Dendritic cell treated with granulocyte-macrophage colony-stimulating factor and Interleukin-4, amounts not matched to agents 40 ng/mL and 50 ng/mL, for 4 days (primary cell): Measurements from ENCODE around the gene NOC2L.
A peak's percentile ranks its signal among the peaks of the same experiment; 100 is the strongest.

ENCODE experiments used
- H3K27ac Mint-ChIP-seq: one replicate; pipeline ENCODE4 v1.8.0; 2022; ENCODE audit warnings: mild to moderate bottlenecking, mixed read lengths
- H3K27me3 Mint-ChIP-seq: one replicate; pipeline ENCODE4 v1.8.0; 2022; ENCODE audit warnings: mild to moderate bottlenecking, mixed read lengths
- H3K36me3 Mint-ChIP-seq: one replicate; pipeline ENCODE4 v1.8.0; 2022; ENCODE audit warnings: low read depth, mixed read lengths
- H3K4me1 Mint-ChIP-seq: one replicate; pipeline ENCODE4 v1.8.0; 2022; ENCODE audit warnings: low read depth, mixed read lengths
- H3K4me3 Mint-ChIP-seq: one replicate; pipeline ENCODE4 v1.8.0; 2022; ENCODE audit warnings: mild to moderate bottlenecking, moderate library complexity, mixed read lengths
- H3K9me3 Mint-ChIP-seq: one replicate; pipeline ENCODE4 v1.8.0; 2022; ENCODE audit warnings: mixed read lengths
- intact Hi-C: fragments of 100-400 bp; cut with micrococcal nuclease; formaldehyde crosslinking; loops from one replicate; pipeline ENCODE4 v1.15.0; 2022

NOC2L gene

DNA sequence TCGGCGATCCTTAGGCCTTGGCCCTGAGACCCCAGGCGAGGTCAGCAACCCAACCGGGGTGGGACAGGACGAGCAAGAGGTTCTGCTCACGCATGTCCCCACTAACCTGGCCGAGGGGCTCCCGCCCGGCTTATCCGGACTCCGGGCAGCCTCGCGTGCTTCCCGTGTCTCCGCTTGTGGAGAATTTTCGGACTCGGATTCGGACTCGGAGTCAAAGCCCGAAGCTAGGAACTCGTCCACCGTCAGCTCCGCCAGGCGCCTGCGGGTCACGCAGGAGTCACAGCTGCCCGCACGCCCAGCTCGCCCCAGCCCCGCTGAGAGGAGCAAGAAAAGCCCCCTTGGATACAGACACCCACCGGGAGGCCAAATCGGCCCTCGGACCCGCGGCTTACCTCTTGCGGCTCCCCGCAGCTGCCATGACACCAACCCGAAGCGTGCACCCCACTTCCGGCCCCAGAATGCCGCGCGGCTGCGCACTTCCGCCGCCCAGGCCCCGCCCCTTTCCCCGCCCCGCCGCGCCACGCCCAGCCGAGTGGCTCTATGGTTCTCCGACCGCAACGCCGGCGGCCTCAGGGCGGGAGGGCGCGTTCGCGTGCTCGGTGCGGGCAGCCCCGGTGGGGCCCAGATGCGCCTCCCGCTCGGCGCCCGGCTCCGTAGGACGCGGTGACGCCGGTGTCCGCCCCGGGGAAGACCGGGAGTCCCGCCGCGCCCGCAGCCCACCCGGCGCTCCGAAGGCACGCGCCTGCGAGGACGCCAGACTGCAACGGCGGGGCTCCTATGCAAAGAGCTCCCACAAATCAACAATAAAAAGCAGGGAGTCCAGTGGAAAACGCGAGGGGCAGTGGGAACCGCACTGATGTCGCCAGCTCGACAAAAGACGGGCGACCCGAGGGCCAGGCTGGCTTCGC, at the start of gene NOC2L:
Gene NOC2L (minus strand): TSS at position 434 of the 908 bp plus-strand sequence. CDS start 16 bp downstream, at position 418.
- Mint-ChIP-seq H3K27me3 (peaks cover 21% of the 10 kb centered on the region), H3K27ac (peak within 1 kb of the TSS; percentile 85), H3K36me3 (peaks cover 73% of the 10 kb centered on the region), H3K9me3 (no peaks in the 10 kb centered on the region), H3K4me1 (peaks cover 55% of the 10 kb centered on the region), H3K4me3 (peak within 1 kb of the TSS; percentile 94)
- intact Hi-C loops, result loop anchor here (5.0 kb wide), 1 partner anchor 52 kb away; no protein-coding TSS in a partner anchor

- Mint-ChIP-seq H3K27ac (no peak overlapping the region), H3K27me3 (peaks cover 72% of the 10 kb centered on the region), H3K36me3 (no peaks in the 10 kb centered on the region), H3K4me1 (peaks cover 21% of the 10 kb centered on the region), H3K4me3 (no peak overlapping the region), H3K9me3 (no peaks in the 10 kb centered on the region)
- intact Hi-C loops, result no loop called here
Observed at GRCh38 chr1:1006305-1007159, 47.5 kb upstream of the NOC2L start.

DNA sequence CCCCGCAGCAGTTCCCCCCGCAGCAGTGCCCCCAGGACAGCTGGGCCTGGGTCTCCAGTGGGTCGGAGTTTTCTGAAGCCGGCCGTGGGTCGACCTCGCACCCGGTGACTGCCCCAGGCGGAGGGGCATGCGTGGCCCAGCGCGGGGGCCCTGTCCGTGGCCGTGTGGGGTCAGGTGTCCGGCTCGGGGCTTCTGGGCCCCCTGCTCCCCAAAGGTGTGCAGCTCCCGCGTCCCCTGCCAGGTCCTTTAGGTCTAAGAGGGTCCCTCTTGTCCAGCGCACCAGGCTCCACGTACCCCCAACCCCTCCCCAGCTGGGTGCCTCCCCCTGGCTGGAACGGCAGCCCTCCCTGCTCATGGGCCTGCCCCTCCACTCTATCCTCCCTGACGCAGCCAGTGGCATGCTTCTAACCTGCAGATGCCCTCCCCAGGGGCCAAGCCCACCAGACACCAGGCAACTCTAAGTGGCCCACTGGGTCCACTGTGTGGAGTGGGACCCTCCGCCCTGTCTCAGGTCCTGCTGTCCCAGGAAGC, 46.8 kb upstream of the NOC2L start:
- H3K9me3 Mint-ChIP-seq, result no peaks in the 10 kb centered on the region

DNA sequence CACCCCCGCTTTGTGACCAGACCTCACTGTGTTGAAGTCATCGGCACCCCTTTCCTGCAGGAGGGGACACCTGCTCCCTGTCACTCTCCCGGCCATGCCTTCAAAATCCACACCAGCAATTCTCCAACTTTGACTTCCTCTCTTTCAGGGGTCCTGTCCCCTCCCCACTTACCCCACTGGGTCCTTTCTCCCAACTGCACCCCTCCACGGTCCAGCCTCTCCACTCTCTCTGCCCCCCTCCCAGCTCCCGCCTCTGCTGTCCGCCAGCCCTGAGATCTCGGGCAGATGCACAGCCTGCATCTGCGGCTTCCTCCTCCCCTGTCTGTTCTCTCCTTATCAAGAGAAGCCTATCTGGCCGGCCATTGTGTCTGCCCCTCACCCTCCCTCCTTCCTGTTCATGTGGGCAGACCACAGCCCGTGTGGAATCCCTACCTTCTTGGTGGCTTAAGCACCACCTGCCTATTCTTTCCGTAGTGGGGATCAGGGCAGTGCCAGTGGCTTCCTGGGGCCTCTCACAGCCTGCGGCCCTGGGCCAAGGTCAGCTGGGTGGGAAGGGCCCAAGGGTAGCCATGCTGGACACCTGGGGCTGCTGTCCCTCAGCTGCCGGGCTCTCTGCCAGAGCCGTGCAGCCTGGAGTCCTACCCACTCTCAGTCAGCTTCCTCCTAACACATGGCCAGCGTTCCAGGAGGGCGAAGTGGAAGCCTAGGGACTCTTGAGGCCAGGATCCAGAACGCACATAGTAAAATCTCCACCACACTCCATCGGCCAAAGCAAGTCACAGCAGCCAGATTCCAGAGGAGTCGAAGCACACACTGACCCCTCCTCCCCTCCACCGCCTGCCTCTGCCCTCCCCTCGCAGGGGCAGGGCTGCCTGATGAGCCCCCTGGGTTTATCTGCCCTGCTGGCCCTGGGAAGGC, 46.0 kb upstream of the NOC2L start:
- intact Hi-C loops, result no loop called here
- Mint-ChIP-seq H3K27me3 (peaks cover 78% of the 10 kb centered on the region), H3K4me1 (peaks cover 29% of the 10 kb centered on the region), H3K4me3 (no peak overlapping the region), H3K36me3 (no peaks in the 10 kb centered on the region), H3K9me3 (no peaks in the 10 kb centered on the region), H3K27ac (no peak overlapping the region)

More for the DNA sequence above, 46.8 kb upstream of the NOC2L start:
- no peaks in the 10 kb centered on the region for H3K36me3 Mint-ChIP-seq
- peaks cover 24% of the 10 kb centered on the region for H3K4me1 Mint-ChIP-seq
- intact Hi-C loops, result no loop called here
- no peak overlapping the region for H3K4me3 Mint-ChIP-seq
- no peak overlapping the region for H3K27ac Mint-ChIP-seq
- H3K27me3 Mint-ChIP-seq, result peaks cover 72% of the 10 kb centered on the region

- no peak overlapping the region for H3K27ac Mint-ChIP-seq
- no peaks in the 10 kb centered on the region for H3K36me3 Mint-ChIP-seq
- intact Hi-C loops, result no loop called here
- H3K9me3 Mint-ChIP-seq, result no peaks in the 10 kb centered on the region
- H3K27me3 Mint-ChIP-seq, result peaks cover 80% of the 10 kb centered on the region
- no peak overlapping the region for H3K4me3 Mint-ChIP-seq
- peaks cover 29% of the 10 kb centered on the region for H3K4me1 Mint-ChIP-seq
Observed at GRCh38 chr1:1004420-1004779, 45.3 kb upstream of the NOC2L start.

DNA sequence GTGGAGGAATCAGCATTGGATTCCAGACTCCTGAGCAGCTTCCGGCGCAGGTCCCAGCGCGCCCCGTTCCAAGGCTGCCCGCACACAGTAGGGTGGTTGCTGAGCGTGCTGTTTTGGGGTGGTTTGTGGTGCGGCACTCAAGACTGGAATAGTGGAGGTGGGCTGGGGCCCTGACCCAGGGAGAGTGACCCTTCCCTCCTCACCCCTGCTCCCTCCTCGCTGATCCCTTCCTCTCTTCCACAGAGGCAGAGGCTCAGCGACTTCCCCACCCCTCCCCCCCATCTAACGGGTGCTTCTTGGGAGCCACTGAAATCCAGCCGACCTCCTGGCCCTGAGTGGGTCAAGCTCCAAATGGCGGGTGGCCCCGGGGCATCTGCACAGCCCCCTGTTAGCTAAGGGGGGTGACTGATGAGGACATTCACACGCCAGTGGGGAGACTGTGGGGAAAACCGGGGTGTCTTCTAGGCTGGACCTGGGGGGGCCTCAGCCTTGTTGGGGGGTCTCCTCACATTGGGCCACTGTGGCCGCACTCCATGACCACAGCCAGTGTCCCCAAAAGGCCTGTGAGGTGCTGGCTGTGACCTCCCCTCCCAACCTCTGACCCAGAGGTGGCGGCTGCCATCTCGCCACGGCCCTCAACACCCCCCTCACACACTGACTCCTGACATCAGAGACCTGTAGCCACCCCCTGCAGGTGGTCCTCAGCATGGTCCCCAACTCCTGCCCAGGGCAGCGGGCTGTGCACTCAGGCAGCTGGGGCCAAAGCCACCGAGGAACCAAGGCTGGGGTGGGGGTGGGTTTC, 44.8 kb upstream of the NOC2L start:
- H3K36me3 Mint-ChIP-seq, result no peaks in the 10 kb centered on the region
- no peak overlapping the region for H3K27ac Mint-ChIP-seq
- no peaks in the 10 kb centered on the region for H3K9me3 Mint-ChIP-seq
- no peak overlapping the region for H3K4me3 Mint-ChIP-seq
- peaks cover 76% of the 10 kb centered on the region for H3K27me3 Mint-ChIP-seq
- intact Hi-C loops, result no loop called here
- H3K4me1 Mint-ChIP-seq, result peaks cover 24% of the 10 kb centered on the region

DNA sequence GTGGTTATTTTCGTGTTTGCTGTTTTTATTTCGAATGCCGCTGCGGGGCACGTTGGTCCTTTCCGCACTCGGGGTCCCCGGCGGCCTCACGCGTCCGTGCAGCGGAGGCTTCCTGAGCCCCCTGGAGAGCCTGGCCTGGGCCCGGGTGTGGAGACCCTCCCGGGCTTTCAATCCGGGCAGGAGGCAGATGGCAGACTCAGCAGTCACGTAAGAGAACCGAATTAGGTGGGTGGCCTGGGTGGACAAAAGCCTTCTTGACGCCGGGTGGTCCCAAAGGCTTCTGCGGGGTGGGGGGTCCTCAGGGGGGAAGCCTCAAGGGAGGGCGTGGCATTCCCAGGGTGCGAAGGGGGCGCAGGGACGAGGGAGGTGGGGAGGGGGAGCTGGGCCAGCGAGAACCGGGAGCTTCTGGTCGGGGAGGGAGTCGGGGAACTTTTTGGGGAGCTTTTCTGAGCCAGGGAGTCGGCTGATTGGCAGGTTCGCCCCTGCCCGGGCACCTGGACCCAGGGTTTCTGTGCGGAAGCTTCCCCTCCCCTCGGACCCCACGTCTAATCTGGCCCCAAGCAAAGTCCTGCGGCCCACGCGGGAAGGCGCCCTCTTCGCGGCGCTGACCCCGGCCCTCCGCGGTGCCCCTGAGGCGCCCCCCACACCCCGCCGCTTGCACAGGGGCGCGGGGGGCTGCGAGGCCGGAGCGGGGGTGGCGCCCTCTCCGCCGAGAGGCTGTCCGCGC, 42.2 kb upstream of the NOC2L start:
- intact Hi-C loops, result no loop called here
- Mint-ChIP-seq H3K27me3 (peaks cover 77% of the 10 kb centered on the region), H3K36me3 (no peaks in the 10 kb centered on the region), H3K27ac (peak overlapping the region; percentile 32), H3K4me3 (peak overlapping the region; percentile 58), H3K9me3 (no peaks in the 10 kb centered on the region), H3K4me1 (peaks cover 24% of the 10 kb centered on the region)

DNA sequence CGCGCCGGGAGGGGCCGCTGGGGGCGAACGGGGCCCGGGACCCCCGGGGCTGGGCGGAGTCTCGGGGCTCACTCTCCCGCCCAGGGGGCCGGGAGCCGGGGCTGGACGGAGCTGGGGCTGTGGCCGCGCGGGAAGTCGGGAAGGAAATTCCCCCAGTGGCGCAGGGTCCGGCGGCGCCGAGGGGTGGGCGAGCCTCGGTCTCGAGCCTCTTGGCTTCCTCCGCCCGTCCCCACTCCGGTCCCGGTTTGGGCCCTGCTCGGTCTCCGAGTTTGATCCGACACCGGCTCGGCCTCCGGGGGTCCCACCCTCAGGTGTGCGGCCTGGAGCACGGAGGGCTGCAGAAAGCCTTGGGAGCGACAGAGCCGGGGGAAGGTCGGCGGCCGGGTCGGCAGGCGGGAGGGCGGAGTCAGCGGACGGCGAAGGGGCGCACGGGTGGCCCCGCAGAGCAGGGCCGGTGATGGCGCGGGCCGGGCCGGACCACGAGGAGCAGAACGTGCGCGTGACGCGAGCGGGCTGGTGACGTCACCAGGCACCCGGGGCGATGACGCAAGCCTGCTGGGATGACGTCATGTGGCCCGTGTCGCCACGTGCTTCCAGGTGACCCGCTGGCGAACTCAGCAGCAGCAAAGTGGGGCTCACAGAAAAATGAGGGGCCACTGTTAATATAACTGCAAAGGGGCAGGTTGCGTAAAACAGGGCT, 41.5 kb upstream of the NOC2L start:
- Mint-ChIP-seq H3K27me3 (peaks cover 80% of the 10 kb centered on the region), H3K36me3 (no peaks in the 10 kb centered on the region), H3K4me3 (peak overlapping the region; percentile 58), H3K27ac (peak overlapping the region; percentile 32), H3K4me1 (peaks cover 24% of the 10 kb centered on the region), H3K9me3 (no peaks in the 10 kb centered on the region)
- intact Hi-C loops, result no loop called here

DNA sequence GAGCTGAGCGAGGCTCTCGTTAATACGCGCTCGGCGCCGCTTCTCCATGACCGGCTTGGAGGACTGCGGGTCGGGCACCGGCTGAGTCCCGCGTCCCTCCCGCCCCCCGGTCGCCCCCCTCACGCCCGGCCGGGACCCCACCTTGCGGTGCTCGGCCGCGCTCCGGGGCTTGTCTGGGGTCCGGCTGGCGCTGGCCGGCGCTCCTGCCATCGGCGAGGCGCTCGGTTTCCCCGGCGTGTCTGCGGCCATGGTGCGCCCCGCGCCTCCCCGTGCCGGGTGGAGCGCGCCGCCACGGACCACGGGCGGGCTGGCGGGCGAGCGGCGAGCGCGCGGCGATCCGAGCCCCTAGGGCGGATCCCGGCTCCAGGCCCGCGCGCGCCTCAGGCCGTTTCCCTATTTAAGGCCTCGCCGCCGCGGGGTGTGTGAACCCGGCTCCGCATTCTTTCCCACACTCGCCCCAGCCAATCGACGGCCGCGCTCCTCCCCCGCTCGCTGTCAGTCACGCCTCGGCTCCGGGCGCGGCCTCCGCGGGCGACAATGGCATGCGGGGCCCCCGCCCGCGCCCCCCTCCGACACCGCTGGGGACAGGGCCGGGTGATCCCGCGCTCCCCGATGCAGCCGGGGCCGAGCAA, 40.8 kb upstream of the NOC2L start, which contains the start of gene HES4:
Gene HES4 (minus strand): TSS at position 373 of the 632 bp plus-strand sequence. CDS start 124 bp downstream, at position 249.
- Mint-ChIP-seq H3K9me3 (no peaks in the 10 kb centered on the region), H3K27me3 (peaks cover 80% of the 10 kb centered on the region), H3K4me1 (peaks cover 18% of the 10 kb centered on the region), H3K27ac (peak within 1 kb of the TSS; percentile 32), H3K4me3 (peak within 1 kb of the TSS; percentile 58), H3K36me3 (no peaks in the 10 kb centered on the region)
- intact Hi-C loops, result no loop called here

DNA sequence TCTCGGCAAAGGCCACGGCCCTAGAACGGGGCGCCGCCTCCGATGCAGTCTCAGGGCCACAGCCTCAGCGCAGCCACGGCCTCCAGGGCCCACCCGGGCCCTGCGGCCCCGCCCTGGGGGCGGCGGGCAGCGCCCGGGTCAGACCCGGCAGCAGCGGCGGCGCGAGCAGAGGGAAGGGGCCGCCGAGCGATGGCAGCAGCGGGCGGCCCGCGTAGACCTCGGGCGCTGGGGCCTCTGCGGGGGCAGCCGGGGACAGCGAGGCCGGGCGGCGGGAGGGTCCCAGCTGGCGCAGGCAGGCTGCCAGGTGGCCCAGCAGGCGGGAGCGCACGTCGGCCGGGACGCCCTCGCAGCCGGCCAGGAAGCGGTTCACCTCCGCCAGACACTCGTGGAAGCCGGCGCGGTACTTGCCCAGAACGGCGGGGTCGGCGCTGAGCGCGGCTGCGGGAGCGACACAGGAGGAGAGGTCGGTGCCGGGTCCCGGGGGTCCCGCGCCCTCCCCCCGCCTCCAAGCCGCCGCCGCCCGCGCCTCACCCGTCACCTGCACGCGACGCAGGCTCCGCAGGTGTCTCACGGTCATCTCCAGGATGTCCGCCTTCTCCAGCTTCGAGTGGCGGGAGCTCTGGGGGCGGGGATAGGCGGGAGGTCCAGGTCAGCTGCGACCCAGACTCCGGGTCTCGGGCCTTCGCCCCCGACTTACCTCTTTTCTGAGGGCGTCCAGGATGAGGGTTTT, 40.1 kb upstream of the NOC2L start:
- H3K4me3 Mint-ChIP-seq, result no peak overlapping the region
- no peak overlapping the region for H3K27ac Mint-ChIP-seq
- peaks cover 80% of the 10 kb centered on the region for H3K27me3 Mint-ChIP-seq
- H3K9me3 Mint-ChIP-seq, result no peaks in the 10 kb centered on the region
- H3K36me3 Mint-ChIP-seq, result no peaks in the 10 kb centered on the region
- intact Hi-C loops, result no loop called here
- H3K4me1 Mint-ChIP-seq, result peaks cover 14% of the 10 kb centered on the region

- peaks cover 14% of the 10 kb centered on the region for H3K4me1 Mint-ChIP-seq
- no peaks in the 10 kb centered on the region for H3K9me3 Mint-ChIP-seq
- H3K4me3 Mint-ChIP-seq, result no peak overlapping the region
- no peak overlapping the region for H3K27ac Mint-ChIP-seq
- intact Hi-C loops, result no loop called here
- no peaks in the 10 kb centered on the region for H3K36me3 Mint-ChIP-seq
- H3K27me3 Mint-ChIP-seq, result peaks cover 80% of the 10 kb centered on the region
Observed at GRCh38 chr1:998745-998994, 39.6 kb upstream of the NOC2L start.
